H9 (cell line): ENCODE data around the gene R3HDM2. TPM values are rescaled to one million over a fixed set of nuclear protein-coding genes. Genes with fewer than 3 reads are reported as not detected.

Experiments
- DNase-seq: peaks from one replicate; pipeline ENCODE4 v3.0.0-alpha.2; 2017
- H2AFZ ChIP-seq: one replicate; pipeline ENCODE4 v1.6.1; 2013; ENCODE audit warnings: mild to moderate bottlenecking, low read length, control low read depth, moderate library complexity
- H2AK5ac ChIP-seq: 2 replicates; pipeline ENCODE4 v1.6.1; 2013; ENCODE audit warnings: low read length, control low read depth, mixed read lengths; ENCODE audit not compliant: insufficient read length
- H2BK120ac ChIP-seq: one replicate; pipeline ENCODE4 v1.6.1; 2013; ENCODE audit warnings: low read depth, mild to moderate bottlenecking, low read length, control low read depth, inconsistent platforms; ENCODE audit not compliant: poor library complexity, severe bottlenecking
- H2BK12ac ChIP-seq: 2 replicates; pipeline ENCODE4 v1.6.1; 2013; ENCODE audit warnings: low read length, control low read depth, mixed read lengths, low read depth; ENCODE audit not compliant: insufficient read length
- H2BK15ac ChIP-seq: 2 replicates; pipeline ENCODE4 v1.6.1; 2013; ENCODE audit warnings: low read depth, low read length, control low read depth
- H2BK20ac ChIP-seq: one replicate; pipeline ENCODE4 v1.6.1; 2013; ENCODE audit warnings: low read depth, mild to moderate bottlenecking, low read length, control low read depth, inconsistent platforms; ENCODE audit not compliant: poor library complexity, severe bottlenecking
- H2BK5ac ChIP-seq: 2 replicates; pipeline ENCODE4 v1.6.1; 2013; ENCODE audit warnings: low read length, control low read depth, mixed read lengths; ENCODE audit not compliant: insufficient read length
- H3K14ac ChIP-seq: 2 replicates; pipeline ENCODE4 v1.6.1; 2013; ENCODE audit warnings: low read length, control low read depth; ENCODE audit not compliant: insufficient read depth
- H3K18ac ChIP-seq: 2 replicates; pipeline ENCODE4 v1.6.1; 2013; ENCODE audit warnings: low read depth, mild to moderate bottlenecking, mixed read lengths, low read length, control low read depth; ENCODE audit not compliant: insufficient read length
- H3K23ac ChIP-seq: 2 replicates; pipeline ENCODE4 v1.6.1; 2013; ENCODE audit warnings: low read length, control low read depth, mixed read lengths, low read depth; ENCODE audit not compliant: insufficient read length
- H3K23me2 ChIP-seq: 2 replicates; pipeline ENCODE4 v1.6.1; 2013; ENCODE audit warnings: low read depth, mild to moderate bottlenecking, mixed read lengths, low read length, control low read depth; ENCODE audit not compliant: insufficient read length, poor library complexity, severe bottlenecking
- H3K27ac ChIP-seq: 2 replicates; pipeline ENCODE4 v1.5.1; 2013; ENCODE audit warnings: low read length, control low read depth, mixed read lengths, low read depth; ENCODE audit not compliant: insufficient read length
- H3K27me3 ChIP-seq: 2 replicates; pipeline ENCODE4 v1.6.1; 2013; ENCODE audit warnings: low read length, control low read depth, inconsistent platforms; ENCODE audit not compliant: insufficient read depth
- H3K4ac ChIP-seq: 2 replicates; pipeline ENCODE4 v1.6.1; 2013; ENCODE audit warnings: low read depth, mild to moderate bottlenecking, control low read depth, inconsistent platforms, low read length, moderate library complexity
- H3K4me1 ChIP-seq: 2 replicates; pipeline ENCODE4 v1.6.1; 2013; ENCODE audit warnings: low read length, control low read depth, inconsistent platforms; ENCODE audit not compliant: insufficient read depth
- H3K4me2 ChIP-seq: 2 replicates; pipeline ENCODE4 v1.6.1; 2013; ENCODE audit warnings: low read length, control low read depth, mixed read lengths; ENCODE audit not compliant: insufficient read length, insufficient read depth
- H3K56ac ChIP-seq: 2 replicates; pipeline ENCODE4 v1.6.1; 2013; ENCODE audit warnings: low read depth, mild to moderate bottlenecking, mixed read lengths, low read length, control low read depth; ENCODE audit not compliant: insufficient read length
- H3K79me1 ChIP-seq: 2 replicates; pipeline ENCODE4 v1.6.1; 2013; ENCODE audit warnings: low read depth, mild to moderate bottlenecking, moderate library complexity, low read length, control low read depth, inconsistent platforms; ENCODE audit not compliant: insufficient read depth, poor library complexity, severe bottlenecking
- H3K79me2 ChIP-seq: 2 replicates; pipeline ENCODE4 v1.6.1; 2013; ENCODE audit warnings: low read length, control low read depth, inconsistent platforms; ENCODE audit not compliant: insufficient read depth
- H3K9ac ChIP-seq: 2 replicates; pipeline ENCODE4 v1.6.1; 2013; ENCODE audit warnings: low read length, control low read depth, mixed read lengths; ENCODE audit not compliant: insufficient read length; ENCODE audit errors: extremely low read depth
- H3K9me3 ChIP-seq: one replicate; pipeline ENCODE4 v1.6.1; 2013; ENCODE audit warnings: low read depth, low read length, inconsistent platforms; ENCODE audit not compliant: control insufficient read depth
- H3T11ph ChIP-seq: one replicate; pipeline ENCODE4 v1.6.1; 2013; ENCODE audit warnings: mild to moderate bottlenecking, low read length, control low read depth, inconsistent platforms
- H4K20me1 ChIP-seq: one replicate; pipeline ENCODE4 v1.6.1; 2013; ENCODE audit not compliant: control insufficient read depth, insufficient read length, insufficient read depth
- H4K5ac ChIP-seq: 2 replicates; pipeline ENCODE4 v1.6.1; 2013; ENCODE audit warnings: low read depth, mild to moderate bottlenecking, mixed read lengths, low read length, control low read depth; ENCODE audit not compliant: insufficient read length
- H4K8ac ChIP-seq: replicated peaks from 2 replicates; pipeline ENCODE4 v1.6.1; 2013; ENCODE audit warnings: low read length, control low read depth, mixed read lengths, low read depth; ENCODE audit not compliant: insufficient read length
- H4K91ac ChIP-seq: 2 replicates; pipeline ENCODE4 v1.6.1; 2013; ENCODE audit warnings: low read depth, mild to moderate bottlenecking, moderate library complexity, mixed read lengths, low read length, control low read depth; ENCODE audit not compliant: insufficient read length
- H3K27ac Mint-ChIP-seq, 3 experiments: 2 replicates in 2 of 3; 3 replicates in 1 of 3; pipeline ENCODE4 v1.8.0; 2020 to 2021; ENCODE audit warnings: mixed read lengths in 3 of 3, mild to moderate bottlenecking in 1 of 3, moderate library complexity in 1 of 3
- H3K27me3 Mint-ChIP-seq: 2 replicates; pipeline ENCODE4 v1.8.0; 2021; ENCODE audit warnings: low read depth, mild to moderate bottlenecking, moderate library complexity, mixed read lengths
- H3K36me3 Mint-ChIP-seq, 3 experiments: 2 replicates in 2 of 3; 3 replicates in 1 of 3; pipeline ENCODE4 v1.8.0; 2020 to 2021; ENCODE audit warnings: low read depth in 3 of 3, mixed read lengths in 3 of 3; ENCODE audit not compliant: insufficient read depth in 1 of 3
- H3K4me1 Mint-ChIP-seq, 2 experiments: 2 replicates each; pipeline ENCODE4 v1.8.0; 2020; ENCODE audit warnings: mixed read lengths in 2 of 2
- H3K4me3 Mint-ChIP-seq, 2 experiments: 2 replicates in 1 of 2; 3 replicates in 1 of 2; pipeline ENCODE4 v1.8.0; 2020 to 2021; ENCODE audit warnings: mild to moderate bottlenecking in 2 of 2, mixed read lengths in 2 of 2, moderate library complexity in 1 of 2
- H3K9me3 Mint-ChIP-seq, 2 experiments: 2 replicates in 1 of 2; 3 replicates in 1 of 2; pipeline ENCODE4 v1.8.0; 2020; ENCODE audit warnings: mild to moderate bottlenecking in 2 of 2, mixed read lengths in 2 of 2, moderate library complexity in 1 of 2
- CTCF ChIP-seq: fragments of 200-600 bp; sonication (generic); conservative IDR thresholded peaks from 3 replicates; pipeline ENCODE4 v1.8.0; 2021; ENCODE audit warnings: antibody characterized with exemption, mild to moderate bottlenecking
- WGBS: extraction: QIAGEN DNeasy Blood & Tissue Kit; methylation state at CpG from one replicate; pipeline ENCODE4 v1.1.7; 2013; ENCODE audit warnings: missing lambda C conversion rate, low lambda C conversion rate, mixed read lengths; ENCODE audit not compliant: insufficient read length; ENCODE audit errors: extremely low coverage; 5-methylcytosine and 5-hydroxymethylcytosine counted together
- total RNA-seq: library from RNA; stranded (reverse); gene quantifications from 2 replicates; pipeline ENCODE4 v1.2.1, GENCODE V29; 2021

Gene R3HDM2
- total RNA-seq, 1 experiment from 2014 or later = 43.9 TPM

GRCh38 chr12:57476162-57476992, 45.5 kb upstream of the R3HDM2 start:
- H3K27ac ChIP-seq = no peak overlapping the region
- TF ChIP-seq CTCF = peak; percentile 75
- Mint-ChIP-seq H3K9me3 (no peaks in the 10 kb centered on the region), H3K4me1 (peaks cover 22% of the 10 kb centered on the region in 2 experiments), H3K27me3 (peaks cover 84% of the 10 kb centered on the region), H3K27ac (no peak overlapping the region), H3K4me3 (peak overlapping the region; percentile 59 to 80), H3K36me3 (no peaks in the 10 kb centered on the region; a peak in 2 of 7 replicates)
- H4K5ac ChIP-seq = no peak overlapping the region
- H2BK5ac ChIP-seq = no peak overlapping the region
- no peak overlapping the region for H2AFZ ChIP-seq
- peak overlapping the region; percentile 62 for H3K4me2 ChIP-seq
- no CpG with 5 or more reads among the region's 29 CpGs for WGBS
- H3K23ac ChIP-seq = no peak overlapping the region
- H3K14ac ChIP-seq = no peak overlapping the region
- H3K4ac ChIP-seq = no peak overlapping the region
- H4K20me1 ChIP-seq = peaks cover 3% of the 10 kb centered on the region
- H3K56ac ChIP-seq = no peak overlapping the region
- peak; percentile 64 for DNase-seq
- H2BK15ac ChIP-seq = no peak overlapping the region
- H3K23me2 ChIP-seq = peaks cover 15% of the 10 kb centered on the region
- no peak overlapping the region for H2BK12ac ChIP-seq
- no peak overlapping the region for H4K8ac ChIP-seq
- H3K18ac ChIP-seq = no peak overlapping the region
- H3T11ph ChIP-seq = no peak overlapping the region
- H2BK20ac ChIP-seq = no peak overlapping the region
- H3K27me3 ChIP-seq = peaks cover 37% of the 10 kb centered on the region
- no peaks in the 10 kb centered on the region; the same call in 1 of the 2 replicates for H3K4me1 ChIP-seq
- H3K79me1 ChIP-seq = no peaks in the 10 kb centered on the region
- no peak overlapping the region for H3K9ac ChIP-seq
- no peak overlapping the region for H4K91ac ChIP-seq
- no peaks in the 10 kb centered on the region for H3K79me2 ChIP-seq
- H2AK5ac ChIP-seq = no peak overlapping the region
- H2BK120ac ChIP-seq = no peak overlapping the region
- no peaks in the 10 kb centered on the region for H3K9me3 ChIP-seq
